GM12864 (cell line): ENCODE data around the gene DAGLA.

Source experiments
- DNase-seq: peaks from one replicate; pipeline ENCODE4 v3.0.0-alpha.2; 2011; ENCODE audit warnings: low read depth
- H3K4me3 ChIP-seq: 2 replicates; pipeline ENCODE4 v1.5.1; 2011; ENCODE audit warnings: mild to moderate bottlenecking, low read depth, low read length, control low read depth
- CTCF ChIP-seq: IDR thresholded peaks from 2 replicates; pipeline ENCODE4 v1.5.1; 2011; ENCODE audit warnings: low read depth, mild to moderate bottlenecking, moderate library complexity, low read length, control low read depth, inconsistent platforms; ENCODE audit errors: missing control alignments

DAGLA gene

DNA sequence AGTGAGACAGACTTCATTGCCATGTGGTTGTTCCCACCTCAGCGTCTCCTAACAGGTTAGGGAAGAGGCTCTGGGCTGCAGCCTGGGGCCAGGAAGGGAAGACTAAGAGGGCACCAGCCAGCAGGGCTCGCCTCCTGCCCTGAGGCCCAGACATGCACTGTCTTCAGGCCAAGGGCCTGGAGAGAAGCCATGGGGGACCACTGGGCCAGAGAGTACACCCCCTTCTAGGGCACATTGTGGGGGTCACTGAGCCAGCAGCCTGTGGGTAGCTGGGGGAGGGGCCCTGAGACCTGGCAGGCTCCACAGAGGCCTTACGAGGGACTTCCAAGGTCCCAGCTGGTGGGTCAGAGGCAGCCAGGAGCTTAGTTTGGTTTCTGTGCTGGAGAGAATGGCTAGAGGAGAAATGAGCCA, 47.2 kb downstream of the DAGLA start:
- no peak overlapping the region for H3K4me3 ChIP-seq
- no peak for TF ChIP-seq CTCF
- DNase-seq, result no peak

- TF ChIP-seq CTCF, result no peak
- H3K4me3 ChIP-seq, result no peak overlapping the region
- DNase-seq, result peak; percentile 7
Observed at GRCh38 chr11:61728066-61728939, 48.1 kb downstream of the DAGLA start.

GRCh38 chr11:61728940-61729219, 48.7 kb downstream of the DAGLA start:
- no peak overlapping the region for H3K4me3 ChIP-seq
- no peak for TF ChIP-seq CTCF
- no peak for DNase-seq

- TF ChIP-seq CTCF, result no peak
- no peak for DNase-seq
- no peak overlapping the region for H3K4me3 ChIP-seq
Observed at GRCh38 chr11:61730240-61730994, 50.2 kb downstream of the DAGLA start.

GRCh38 chr11:61731211-61731951, 51.2 kb downstream of the DAGLA start:
- no peak for TF ChIP-seq CTCF
- H3K4me3 ChIP-seq, result no peak overlapping the region
- DNase-seq, result no peak

DNA sequence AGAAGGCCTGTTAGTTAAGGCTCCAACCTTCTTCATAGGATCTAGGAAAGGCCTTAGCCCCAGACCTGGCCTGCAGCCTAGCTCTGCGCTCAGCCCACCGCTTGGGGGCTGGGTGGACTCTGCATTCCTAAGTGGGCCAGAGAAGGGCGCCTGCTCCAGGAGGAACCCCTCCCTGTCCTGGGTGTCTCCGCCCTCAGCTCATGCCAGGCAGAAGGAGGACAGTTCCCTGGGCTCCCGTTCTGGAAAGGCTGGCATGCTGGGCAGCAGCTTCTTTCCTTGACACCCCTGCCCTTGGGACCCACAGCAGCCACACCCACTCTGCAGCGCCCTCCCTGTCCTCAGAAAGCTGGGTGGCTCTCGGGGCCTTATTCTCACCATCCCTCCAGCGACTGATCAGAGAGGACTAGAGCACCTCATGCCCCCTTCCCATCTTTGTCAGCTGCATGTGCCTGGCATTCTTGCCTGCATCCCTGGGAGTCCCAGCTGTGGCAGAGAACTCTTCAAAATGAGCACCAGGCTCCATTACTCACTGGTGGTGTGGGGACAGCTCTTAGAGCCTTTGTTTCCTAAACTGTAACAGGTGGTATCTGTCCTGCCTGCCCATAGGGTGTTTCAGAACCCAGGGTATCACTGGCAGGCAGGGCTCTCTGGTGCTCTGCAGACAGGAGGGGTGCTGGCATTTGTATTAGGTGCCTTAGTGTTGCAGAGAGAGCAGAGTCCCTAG, 51.9 kb downstream of the DAGLA start:
- TF ChIP-seq CTCF, result no peak
- no peak overlapping the region for H3K4me3 ChIP-seq
- DNase-seq, result no peak
